ENCODE data around the gene PRLR. TPM values are rescaled to one million over a fixed set of nuclear protein-coding genes. Genes with fewer than 3 reads are reported as not detected.
A peak's percentile ranks its signal among the peaks of the same experiment; 100 is the strongest.

The PRLR gene
- total RNA-seq, 2 donors from 2014 or later = not detected

- Mint-ChIP-seq H3K9me3 (no peaks in the 10 kb centered on the region), H3K4me3 (no peak overlapping the region), H3K27me3 (peaks cover 11% of the 10 kb centered on the region), H3K27ac (no peak overlapping the region), H3K4me1 (no peaks in the 10 kb centered on the region), H3K36me3 (ENCODE audit: low read depth) (no peaks in the 10 kb centered on the region)
- ATAC-seq (replicated peaks) = no peak
These were observed 11.3 kb downstream of the PRLR start for GRCh38 chr5:35218981-35219380.

- Mint-ChIP-seq H3K27ac (no peak overlapping the region), H3K36me3 (ENCODE audit: low read depth) (no peaks in the 10 kb centered on the region), H3K4me3 (no peak overlapping the region), H3K4me1 (no peaks in the 10 kb centered on the region), H3K27me3 (peaks cover 6% of the 10 kb centered on the region), H3K9me3 (no peaks in the 10 kb centered on the region)
- ATAC-seq (replicated peaks) = no peak
These were observed 16.2 kb downstream of the PRLR start for GRCh38 chr5:35214051-35214450.

DNA sequence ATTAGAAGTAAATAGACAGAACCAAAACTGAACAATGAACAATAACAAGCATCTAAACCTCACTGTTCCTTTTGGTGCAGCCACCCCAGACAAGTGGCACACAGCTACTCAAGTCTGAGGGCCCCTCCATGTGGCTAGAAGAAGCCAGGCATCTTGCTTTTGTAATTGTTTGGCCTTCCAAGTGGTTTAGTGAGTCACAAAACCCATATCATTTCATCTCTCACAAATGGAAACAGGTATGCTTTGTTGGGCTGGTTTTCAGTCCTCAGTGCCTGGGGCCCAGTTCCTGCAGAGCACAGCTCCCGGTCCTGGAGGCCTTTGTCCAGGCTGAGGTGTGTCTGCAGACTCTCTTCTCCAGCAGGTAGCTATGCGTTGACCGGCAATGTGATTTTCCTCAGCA lies 16.7 kb downstream of the PRLR start:
- peak; percentile 34 for ATAC-seq (replicated peaks)
- no peaks in the 10 kb centered on the region for H3K9me3 Mint-ChIP-seq
- peaks cover 6% of the 10 kb centered on the region for H3K27me3 Mint-ChIP-seq
- H3K4me1 Mint-ChIP-seq = no peaks in the 10 kb centered on the region
- H3K4me3 Mint-ChIP-seq = no peak overlapping the region
- H3K36me3 Mint-ChIP-seq (ENCODE audit: low read depth) = no peaks in the 10 kb centered on the region
- no peak overlapping the region for H3K27ac Mint-ChIP-seq

DNA sequence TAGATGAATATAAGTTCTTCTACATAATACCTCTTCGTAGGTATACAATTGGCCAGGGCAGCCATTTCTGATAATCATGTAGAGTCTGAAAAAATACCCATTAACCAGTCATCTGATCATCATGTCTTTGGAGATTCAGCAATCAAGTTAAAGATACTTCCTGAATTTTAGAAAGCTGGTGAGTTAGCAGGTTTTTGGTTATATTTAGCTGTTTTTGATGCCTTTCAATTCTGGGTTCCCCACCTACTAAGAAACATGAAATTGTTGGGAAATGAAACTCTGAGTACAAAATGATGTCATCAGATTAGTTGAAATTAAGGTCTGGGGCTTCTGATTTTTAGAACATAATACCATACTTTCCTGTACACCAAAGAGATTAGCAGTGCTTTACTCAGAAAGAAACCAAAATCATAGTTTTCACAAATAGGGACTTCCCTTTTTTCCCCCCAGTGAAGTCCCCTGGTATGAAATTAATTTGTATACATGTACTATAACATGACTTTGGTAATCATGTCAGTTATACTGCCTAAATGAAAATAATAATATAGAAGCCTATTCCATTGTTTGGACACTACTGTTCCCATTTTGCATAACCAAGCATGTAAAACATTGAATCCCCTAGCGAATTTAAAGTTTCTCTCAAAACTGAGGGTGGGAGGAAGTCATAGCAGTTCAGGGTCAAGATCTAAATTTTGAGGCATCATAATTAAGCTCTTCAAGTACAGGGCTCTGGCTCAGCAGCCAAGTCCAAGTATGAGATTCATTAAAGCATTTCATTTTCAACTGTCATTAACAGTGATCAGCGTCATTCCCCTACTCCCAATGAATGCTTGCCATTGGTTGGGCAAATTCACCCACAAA lies 17.9 kb downstream of the PRLR start:
- no peak overlapping the region for H3K4me3 Mint-ChIP-seq
- no peaks in the 10 kb centered on the region for H3K36me3 Mint-ChIP-seq (ENCODE audit: low read depth)
- H3K27ac Mint-ChIP-seq = no peak overlapping the region
- no peaks in the 10 kb centered on the region for H3K9me3 Mint-ChIP-seq
- H3K27me3 Mint-ChIP-seq = peaks cover 11% of the 10 kb centered on the region
- ATAC-seq (replicated peaks) = no peak
- no peaks in the 10 kb centered on the region for H3K4me1 Mint-ChIP-seq

DNA sequence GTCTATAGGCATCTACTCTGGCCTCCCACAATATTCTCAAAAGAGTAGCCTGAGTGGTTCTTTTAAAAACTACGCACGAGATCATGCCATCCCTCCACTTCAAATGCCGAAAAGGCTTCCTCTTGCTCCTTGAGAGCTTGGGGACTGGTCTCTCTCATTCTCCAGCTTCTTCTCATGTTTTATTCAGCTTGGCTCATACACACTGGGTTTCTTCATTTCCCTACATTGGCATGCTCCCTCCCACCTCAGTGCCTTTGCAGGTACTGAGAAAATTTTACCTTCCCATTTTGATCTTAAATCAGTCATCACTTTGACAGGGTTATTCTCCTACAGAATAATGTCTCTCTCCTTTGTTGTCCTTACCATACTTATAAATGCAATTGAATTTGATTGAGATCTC lies 20.4 kb downstream of the PRLR start:
- Mint-ChIP-seq H3K4me3 (no peak overlapping the region), H3K36me3 (ENCODE audit: low read depth) (no peaks in the 10 kb centered on the region), H3K4me1 (no peaks in the 10 kb centered on the region), H3K27me3 (peaks cover 15% of the 10 kb centered on the region), H3K9me3 (no peaks in the 10 kb centered on the region), H3K27ac (no peak overlapping the region)
- ATAC-seq (replicated peaks) = no peak

GRCh38 chr5:35205606-35206005 lies 24.7 kb downstream of the PRLR start:
- Mint-ChIP-seq H3K27ac (no peak overlapping the region), H3K36me3 (ENCODE audit: low read depth) (no peaks in the 10 kb centered on the region), H3K4me1 (no peaks in the 10 kb centered on the region), H3K27me3 (peaks cover 29% of the 10 kb centered on the region), H3K4me3 (no peak overlapping the region), H3K9me3 (no peaks in the 10 kb centered on the region)
- no peak for ATAC-seq (replicated peaks)

- Mint-ChIP-seq H3K36me3 (ENCODE audit: low read depth) (no peaks in the 10 kb centered on the region), H3K4me3 (no peak overlapping the region), H3K9me3 (no peaks in the 10 kb centered on the region), H3K27ac (no peak overlapping the region), H3K27me3 (peaks cover 30% of the 10 kb centered on the region), H3K4me1 (no peaks in the 10 kb centered on the region)
- ATAC-seq (replicated peaks) = no peak
These were observed 25.1 kb downstream of the PRLR start for GRCh38 chr5:35205186-35205585.

- H3K27me3 Mint-ChIP-seq = peaks cover 37% of the 10 kb centered on the region
- H3K9me3 Mint-ChIP-seq = no peaks in the 10 kb centered on the region
- no peak for ATAC-seq (replicated peaks)
- H3K4me3 Mint-ChIP-seq = no peak overlapping the region
- no peaks in the 10 kb centered on the region for H3K36me3 Mint-ChIP-seq (ENCODE audit: low read depth)
- H3K4me1 Mint-ChIP-seq = no peaks in the 10 kb centered on the region
- no peak overlapping the region for H3K27ac Mint-ChIP-seq
These were observed 26.9 kb downstream of the PRLR start for GRCh38 chr5:35203403-35203802.

DNA sequence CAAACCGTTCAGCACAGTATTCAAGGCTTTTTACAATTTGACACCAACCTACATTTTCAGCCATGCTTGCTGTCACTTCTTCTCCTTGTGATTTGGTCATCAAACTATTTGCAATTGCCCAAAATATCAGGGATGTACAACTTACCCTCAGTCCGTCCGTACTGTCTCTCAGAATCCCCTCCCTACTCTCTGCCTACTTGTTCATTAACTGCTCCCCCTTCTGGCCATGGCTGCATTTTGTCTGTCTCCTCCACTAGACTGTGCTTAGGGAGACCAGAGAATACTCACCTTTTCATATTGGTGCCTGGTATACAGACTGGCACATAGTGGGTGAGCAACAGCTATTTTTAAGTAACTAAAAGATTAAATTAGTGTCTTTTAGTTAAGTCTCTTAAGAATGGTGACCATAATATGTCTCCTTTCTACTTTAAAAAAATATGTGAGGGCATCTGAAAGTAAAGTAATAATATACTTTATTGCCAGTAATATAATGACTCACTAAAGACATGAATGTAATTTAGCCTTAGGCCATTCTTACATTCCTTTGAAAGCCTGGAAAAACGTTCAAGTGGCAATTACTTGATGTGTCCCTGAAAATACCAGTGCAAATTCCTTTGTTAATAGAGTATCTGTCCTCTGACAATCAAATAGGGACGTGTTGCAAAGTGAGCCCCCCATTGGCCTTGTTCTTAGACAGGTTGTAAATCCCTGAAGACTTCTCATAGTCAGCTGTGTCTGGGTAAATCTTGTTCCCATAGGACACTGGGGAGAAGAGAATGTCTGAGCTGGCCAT lies 27.8 kb downstream of the PRLR start:
- ATAC-seq (replicated peaks) = peak; percentile 68
- H3K4me3 Mint-ChIP-seq = no peak overlapping the region
- no peaks in the 10 kb centered on the region for H3K4me1 Mint-ChIP-seq

DNA sequence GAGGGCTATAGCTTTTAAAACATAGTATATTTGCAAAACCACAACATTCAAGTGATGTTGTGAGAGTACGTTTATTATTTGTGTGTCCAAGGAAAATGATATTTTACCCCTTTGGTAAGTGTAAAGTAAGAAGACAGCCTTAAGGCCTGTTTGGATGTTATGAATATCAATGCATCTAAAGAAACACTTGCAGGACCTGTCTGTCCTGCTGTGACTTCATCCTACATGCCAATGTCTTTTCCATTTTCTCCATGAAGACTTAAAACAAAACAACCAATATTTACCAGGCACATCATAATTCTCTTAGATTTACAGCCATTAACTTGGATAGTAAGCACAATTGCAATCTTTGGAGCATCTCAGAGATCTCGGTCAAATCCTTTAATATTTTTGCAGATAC lies 29.0 kb downstream of the PRLR start:
- no peak overlapping the region for H3K4me3 Mint-ChIP-seq
- no peak overlapping the region for H3K27ac Mint-ChIP-seq
- peaks cover 40% of the 10 kb centered on the region for H3K27me3 Mint-ChIP-seq
- no peaks in the 10 kb centered on the region for H3K4me1 Mint-ChIP-seq
- no peak for ATAC-seq (replicated peaks)
- no peaks in the 10 kb centered on the region for H3K9me3 Mint-ChIP-seq
- H3K36me3 Mint-ChIP-seq (ENCODE audit: low read depth) = no peaks in the 10 kb centered on the region

More for the DNA sequence above, 27.8 kb downstream of the PRLR start:
- Mint-ChIP-seq H3K27me3 (peaks cover 36% of the 10 kb centered on the region), H3K9me3 (no peaks in the 10 kb centered on the region), H3K27ac (no peak overlapping the region), H3K36me3 (ENCODE audit: low read depth) (no peaks in the 10 kb centered on the region)

DNA sequence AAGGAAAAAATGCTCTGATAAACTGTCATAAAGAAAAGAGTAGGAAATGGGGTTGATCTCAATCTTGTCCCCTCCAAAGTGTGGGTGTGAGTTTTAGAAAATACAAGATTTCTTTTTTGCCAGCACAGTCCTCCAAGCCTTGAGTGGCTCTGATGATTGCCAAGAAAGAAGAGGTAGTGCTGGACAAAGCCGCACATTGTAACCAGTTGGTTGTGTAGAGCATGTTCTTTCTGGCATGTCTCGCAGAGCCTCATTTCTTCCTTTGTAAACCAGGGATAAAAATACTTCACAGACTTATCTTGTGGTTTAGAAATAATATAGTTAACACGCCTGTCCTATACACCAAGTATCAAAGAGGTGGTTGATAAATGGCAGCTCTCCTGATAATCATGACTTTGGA lies 30.4 kb downstream of the PRLR start:
- Mint-ChIP-seq H3K36me3 (ENCODE audit: low read depth) (no peaks in the 10 kb centered on the region), H3K4me1 (no peaks in the 10 kb centered on the region), H3K9me3 (no peaks in the 10 kb centered on the region), H3K4me3 (no peak overlapping the region), H3K27ac (no peak overlapping the region), H3K27me3 (peaks cover 39% of the 10 kb centered on the region)
- no peak for ATAC-seq (replicated peaks)

DNA sequence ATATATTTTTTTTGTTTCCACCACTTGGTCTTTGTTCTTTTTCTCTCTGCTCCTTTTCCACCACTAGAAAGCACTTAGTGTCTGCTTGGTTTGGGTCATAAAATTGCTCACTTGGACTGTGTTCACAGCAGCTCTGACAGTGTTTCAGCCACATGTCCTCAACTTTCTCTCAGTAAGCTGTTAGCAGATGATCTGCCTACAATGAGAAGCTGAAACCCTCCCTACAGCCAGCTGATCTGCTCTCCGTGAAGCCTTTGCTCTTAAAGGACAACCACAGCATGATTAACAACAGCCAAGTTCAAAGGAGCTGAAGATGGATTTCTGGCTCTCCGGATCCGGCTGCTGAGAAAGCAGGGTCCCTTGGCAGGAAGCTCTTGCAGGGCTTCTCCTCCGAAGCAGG lies 31.6 kb downstream of the PRLR start:
- Mint-ChIP-seq H3K4me3 (no peak overlapping the region), H3K9me3 (no peaks in the 10 kb centered on the region), H3K27ac (no peak overlapping the region), H3K4me1 (no peaks in the 10 kb centered on the region), H3K27me3 (peaks cover 37% of the 10 kb centered on the region), H3K36me3 (ENCODE audit: low read depth) (no peaks in the 10 kb centered on the region)
- ATAC-seq (replicated peaks) = no peak

- H3K9me3 Mint-ChIP-seq = no peaks in the 10 kb centered on the region
- no peaks in the 10 kb centered on the region for H3K36me3 Mint-ChIP-seq (ENCODE audit: low read depth)
- H3K4me1 Mint-ChIP-seq = no peaks in the 10 kb centered on the region
- peaks cover 35% of the 10 kb centered on the region for H3K27me3 Mint-ChIP-seq
- no peak for ATAC-seq (replicated peaks)
- H3K4me3 Mint-ChIP-seq = no peak overlapping the region
- H3K27ac Mint-ChIP-seq = no peak overlapping the region
These were observed 32.2 kb downstream of the PRLR start for GRCh38 chr5:35198075-35198474.

- H3K36me3 Mint-ChIP-seq (ENCODE audit: low read depth) = no peaks in the 10 kb centered on the region
- no peak overlapping the region for H3K4me3 Mint-ChIP-seq
- H3K27ac Mint-ChIP-seq = no peak overlapping the region
These were observed 32.9 kb downstream of the PRLR start for GRCh38 chr5:35197351-35197750.

DNA sequence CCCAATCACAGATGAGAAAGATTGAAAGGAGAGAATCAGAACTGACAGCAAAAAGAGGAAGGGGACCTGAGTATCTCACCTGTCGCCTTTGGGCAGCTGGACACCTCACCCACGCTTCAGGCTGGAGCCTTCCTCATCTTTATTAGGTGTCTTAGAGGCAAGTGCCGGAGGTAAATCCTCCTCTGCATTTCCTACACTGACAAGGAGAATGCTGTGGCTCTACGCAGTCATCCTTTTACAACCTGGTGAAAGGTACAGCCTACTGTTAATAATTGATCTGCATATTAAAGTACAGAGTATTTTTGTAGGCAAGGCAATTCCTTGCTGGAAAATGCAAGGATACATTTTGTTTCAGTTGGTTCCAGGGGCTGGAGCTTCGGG lies 34.8 kb downstream of the PRLR start:
- Mint-ChIP-seq H3K27ac (no peak overlapping the region), H3K4me3 (no peak overlapping the region), H3K36me3 (ENCODE audit: low read depth) (no peaks in the 10 kb centered on the region), H3K4me1 (no peaks in the 10 kb centered on the region), H3K9me3 (no peaks in the 10 kb centered on the region), H3K27me3 (peaks cover 36% of the 10 kb centered on the region)
- no peak for ATAC-seq (replicated peaks)

More at GRCh38 chr5:35197351-35197750, 32.9 kb downstream of the PRLR start:
- H3K9me3 Mint-ChIP-seq = no peaks in the 10 kb centered on the region
- no peaks in the 10 kb centered on the region for H3K4me1 Mint-ChIP-seq
- peaks cover 34% of the 10 kb centered on the region for H3K27me3 Mint-ChIP-seq
- ATAC-seq (replicated peaks) = no peak
